Measurements from ENCODE around the gene DNAJC7.
A peak's percentile ranks its signal among the peaks of the same experiment; 100 is the strongest.

The DNAJC7 gene, protein sequence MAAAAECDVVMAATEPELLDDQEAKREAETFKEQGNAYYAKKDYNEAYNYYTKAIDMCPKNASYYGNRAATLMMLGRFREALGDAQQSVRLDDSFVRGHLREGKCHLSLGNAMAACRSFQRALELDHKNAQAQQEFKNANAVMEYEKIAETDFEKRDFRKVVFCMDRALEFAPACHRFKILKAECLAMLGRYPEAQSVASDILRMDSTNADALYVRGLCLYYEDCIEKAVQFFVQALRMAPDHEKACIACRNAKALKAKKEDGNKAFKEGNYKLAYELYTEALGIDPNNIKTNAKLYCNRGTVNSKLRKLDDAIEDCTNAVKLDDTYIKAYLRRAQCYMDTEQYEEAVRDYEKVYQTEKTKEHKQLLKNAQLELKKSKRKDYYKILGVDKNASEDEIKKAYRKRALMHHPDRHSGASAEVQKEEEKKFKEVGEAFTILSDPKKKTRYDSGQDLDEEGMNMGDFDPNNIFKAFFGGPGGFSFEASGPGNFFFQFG

DNA sequence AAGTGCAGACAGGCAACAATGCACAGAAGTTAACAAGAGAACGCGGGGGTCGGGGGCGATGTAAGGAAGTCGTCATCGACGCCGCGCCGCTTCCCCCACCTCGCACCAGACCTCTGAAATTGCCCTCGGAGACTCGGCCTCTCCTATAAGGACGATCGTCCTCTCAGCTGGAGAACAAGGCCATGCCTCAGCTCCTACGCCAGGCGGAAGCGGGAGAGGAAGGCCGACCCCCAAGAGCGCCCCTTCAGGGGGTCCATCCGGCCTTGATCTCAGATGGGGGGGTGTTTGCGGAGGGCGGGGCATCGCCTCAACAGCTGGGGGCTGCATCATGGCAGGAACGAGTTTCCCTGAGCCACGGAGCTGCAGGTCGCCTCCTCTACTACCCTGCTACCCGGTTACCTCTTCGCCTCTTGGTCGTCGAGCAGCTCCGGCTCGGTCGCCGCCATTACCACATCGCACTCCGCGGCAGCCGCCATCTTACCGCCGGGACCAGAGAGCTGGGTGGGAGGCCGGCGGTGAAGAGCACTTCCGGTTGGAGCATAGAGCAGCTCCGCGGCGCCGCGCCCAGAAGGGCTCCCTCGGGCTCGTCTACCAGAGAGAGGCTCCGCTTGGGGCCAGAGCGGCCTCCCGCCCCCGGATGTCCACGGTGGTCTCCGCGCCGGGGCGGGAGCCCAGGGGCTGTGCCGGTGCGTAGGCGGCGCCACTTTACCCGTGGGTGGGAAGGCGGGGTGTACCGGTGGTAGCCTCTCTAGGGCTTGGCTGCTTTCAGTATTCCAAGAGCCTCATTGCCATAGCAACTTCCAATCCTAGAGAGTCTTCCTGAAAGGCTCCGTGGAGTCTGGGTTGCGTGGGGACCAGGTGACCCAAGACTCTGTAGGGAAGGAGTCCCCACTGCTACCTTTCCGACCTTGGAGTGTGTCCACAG, at the start of gene DNAJC7:
Gene DNAJC7 (minus strand): TSS at position 499 of the 925 bp plus-strand sequence. CDS start 23 bp downstream, at position 476.
- peak; percentile 86 for DNase-seq

DNA sequence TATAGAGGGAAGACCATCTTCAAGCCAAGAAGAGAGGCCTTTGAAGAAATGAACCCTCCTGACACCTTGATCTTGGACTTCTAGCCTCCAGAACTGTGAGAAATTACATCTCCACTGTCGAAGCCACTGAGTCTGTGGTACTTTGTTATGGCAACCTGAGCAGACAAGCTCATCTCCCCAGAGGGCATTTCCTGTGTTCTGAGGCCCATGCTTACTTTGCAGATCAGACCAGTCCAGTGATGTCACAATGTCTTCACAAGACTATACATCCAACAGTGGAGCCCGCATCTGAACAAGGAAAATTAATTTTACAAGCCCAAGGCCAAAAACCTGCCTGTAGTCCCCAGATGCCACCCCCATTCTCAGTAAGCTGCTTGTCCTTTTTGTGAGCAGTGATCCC, 48.0 kb upstream of the DNAJC7 start:
- no peak for DNase-seq

DNA sequence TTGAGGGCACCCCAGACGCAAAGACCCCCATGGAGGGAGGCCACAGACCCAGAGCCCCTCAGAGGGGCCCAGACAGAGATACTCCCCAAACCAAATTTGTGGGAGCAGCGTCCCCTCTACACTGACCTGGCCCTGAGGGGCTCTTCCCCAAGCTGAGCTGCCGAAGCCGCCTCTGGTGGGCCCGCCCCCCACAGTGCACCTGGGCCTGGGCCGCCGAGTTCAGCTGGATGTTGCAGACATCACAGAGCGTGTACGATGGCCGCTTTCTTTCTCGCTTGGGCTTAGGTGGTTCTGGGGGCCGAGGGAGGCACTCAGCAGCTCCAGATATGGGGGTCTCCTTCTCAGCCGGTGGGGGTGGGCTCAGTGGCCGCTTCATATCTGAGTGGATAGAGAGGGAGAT, 45.4 kb upstream of the DNAJC7 start:
- DNase-seq, result no peak

DNA sequence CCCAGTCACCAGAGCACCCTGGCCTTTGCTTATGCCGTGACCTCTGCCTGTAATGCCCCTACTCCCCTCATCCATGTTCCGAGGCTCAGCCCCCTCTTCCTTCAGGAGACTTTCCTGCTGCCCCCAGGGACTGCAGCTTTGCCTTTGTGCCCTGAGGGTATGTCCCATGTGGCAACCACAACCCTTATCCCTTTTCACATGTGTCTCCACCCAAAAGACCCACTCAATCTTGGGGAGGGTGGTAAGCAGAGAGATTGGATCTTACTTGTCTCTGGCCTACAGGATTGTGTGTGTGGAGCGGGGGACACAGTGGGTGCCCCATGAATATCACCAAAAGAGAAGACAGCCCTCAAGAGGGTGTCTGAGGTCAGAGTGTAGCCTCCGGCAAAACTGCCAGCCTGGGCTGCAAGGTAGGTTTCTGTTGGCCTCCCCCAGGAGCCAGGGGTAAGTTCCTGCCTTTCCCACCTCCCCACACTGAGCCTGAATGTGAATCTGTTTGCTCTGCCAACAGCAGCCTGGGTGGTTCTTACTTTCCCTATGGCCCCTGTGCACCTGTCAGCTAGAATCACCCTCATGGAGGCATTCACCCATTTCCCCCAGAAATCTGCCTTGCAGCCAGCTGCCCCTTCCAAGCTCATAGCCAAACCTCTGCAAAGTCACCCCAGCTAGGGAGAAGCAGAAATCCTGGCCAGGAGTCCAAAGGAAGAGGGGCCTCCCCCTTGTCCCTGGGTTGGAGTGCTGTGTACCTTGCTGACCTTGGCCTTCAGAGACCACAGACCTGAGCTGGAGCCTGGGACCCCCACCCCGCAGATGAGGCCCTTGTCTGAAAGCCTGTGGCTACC, 44.6 kb upstream of the DNAJC7 start:
- DNase-seq, result no peak

DNA sequence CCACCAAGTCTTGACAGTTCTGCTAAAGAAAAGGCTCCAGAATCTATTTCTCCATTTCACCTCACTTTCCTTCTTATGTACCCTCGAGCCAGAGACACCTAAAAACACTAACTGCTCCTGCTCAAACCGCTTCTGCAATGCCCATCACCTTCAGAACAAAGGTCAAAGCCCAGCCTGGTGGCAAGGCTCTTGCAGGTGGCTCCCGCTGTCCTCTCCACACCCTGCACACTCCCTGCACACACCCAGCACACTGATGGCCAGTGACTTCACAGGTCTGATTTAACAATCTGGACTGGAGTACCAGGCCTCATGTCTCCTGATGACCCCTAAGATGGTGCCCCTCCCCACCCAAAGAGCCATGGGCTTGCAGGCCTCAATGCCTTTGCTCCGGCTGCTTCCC, 43.0 kb upstream of the DNAJC7 start:
- DNase-seq, result no peak

DNA sequence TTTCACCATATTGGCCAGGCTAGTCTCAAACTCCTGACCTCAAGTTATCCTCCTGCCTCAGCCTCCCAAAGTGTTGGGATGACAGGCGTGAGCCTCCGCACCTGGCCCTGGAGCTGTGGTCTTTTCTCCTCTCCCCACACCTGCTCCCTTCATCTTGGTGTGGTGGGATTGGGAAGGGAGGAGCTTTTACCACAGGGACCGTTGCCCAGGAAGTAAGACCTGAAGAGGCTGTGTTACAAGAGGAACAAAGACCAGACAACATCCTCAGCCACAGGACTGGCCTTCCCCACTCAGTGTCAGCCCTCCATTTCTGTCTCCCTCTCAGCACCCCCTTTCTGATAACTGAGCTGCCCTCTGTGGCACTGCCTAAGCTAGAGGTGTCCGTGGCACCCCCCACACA, 42.6 kb upstream of the DNAJC7 start:
- no peak for DNase-seq

DNA sequence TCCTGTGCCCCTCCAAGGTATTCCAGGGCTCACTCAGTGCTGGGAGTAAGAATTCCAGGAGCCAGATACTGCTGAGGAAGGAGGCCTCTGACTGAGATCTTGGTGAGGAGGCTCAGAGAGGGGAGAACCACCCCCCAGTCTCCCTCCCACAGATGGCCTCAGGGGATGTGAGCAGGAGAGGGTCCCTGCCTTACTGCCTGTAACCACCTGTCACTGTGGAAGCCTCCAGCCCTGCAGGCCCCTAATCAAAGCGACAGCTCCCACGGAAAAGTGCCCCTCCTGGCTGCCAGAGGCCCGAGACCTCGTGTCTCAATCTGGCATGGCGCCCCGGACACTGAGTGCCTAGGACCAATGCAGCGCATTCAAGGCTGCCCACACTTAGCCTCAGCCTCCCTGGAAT, 40.8 kb upstream of the DNAJC7 start:
- DNase-seq, result no peak

DNA sequence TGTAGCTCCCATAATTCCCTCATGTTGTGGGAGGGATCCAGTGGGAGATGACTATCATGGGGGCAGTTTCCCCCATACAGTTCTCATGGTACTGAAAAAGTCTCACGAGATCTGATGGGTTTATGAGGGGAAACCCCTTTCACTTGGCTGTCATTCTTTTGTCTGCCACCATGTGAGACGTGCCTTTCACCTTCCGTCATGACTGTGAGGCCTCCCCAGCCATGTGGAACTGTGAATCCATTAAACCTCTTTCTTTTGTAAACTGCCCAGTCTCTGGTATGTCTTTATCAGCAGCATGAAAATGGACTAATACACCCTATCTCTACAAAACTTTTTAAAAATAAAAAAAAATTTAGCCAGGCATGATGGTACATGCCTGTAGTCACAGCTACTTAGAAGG, 39.4 kb upstream of the DNAJC7 start:
- no peak for DNase-seq

DNA sequence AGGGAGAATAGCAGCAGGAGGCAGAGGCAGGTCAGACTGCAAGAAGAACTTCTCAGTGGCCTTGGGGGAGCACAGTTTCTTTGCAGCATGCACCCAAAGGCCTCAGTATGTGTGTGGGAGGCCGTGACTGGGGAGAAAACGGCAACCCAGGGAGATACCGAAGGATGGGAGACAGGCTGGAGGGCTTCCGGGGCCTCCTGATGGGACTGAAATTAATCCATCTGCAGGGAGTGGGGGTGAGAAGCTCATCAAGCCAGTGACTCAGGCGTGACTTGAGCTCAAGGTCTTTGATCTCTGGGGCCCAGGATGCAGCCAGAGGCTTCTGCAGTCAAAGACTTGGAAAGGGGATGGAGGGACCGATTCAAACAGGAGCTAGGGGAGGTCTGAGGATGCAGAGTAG, 38.3 kb upstream of the DNAJC7 start:
- DNase-seq, result no peak

DNA sequence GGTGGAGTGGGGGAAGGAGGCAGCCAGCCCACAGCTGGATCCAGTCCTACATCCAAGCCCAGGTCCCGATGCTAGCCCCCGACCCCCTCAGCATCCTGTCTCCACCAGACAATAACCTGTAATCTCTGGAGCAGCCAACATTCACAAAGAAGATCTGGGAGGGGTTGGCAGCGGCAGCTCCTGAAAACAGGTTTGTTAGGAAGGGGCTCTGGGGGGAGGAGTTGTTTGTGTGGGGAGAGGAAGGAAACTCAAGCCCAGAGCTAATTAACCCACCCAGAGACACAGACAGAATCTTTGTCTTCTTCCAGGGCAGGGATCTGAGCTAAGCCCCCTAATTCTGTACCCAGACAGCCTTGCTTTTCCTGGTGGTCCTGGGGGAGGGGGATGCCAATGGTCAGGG, 37.8 kb upstream of the DNAJC7 start:
- no peak for DNase-seq

DNA sequence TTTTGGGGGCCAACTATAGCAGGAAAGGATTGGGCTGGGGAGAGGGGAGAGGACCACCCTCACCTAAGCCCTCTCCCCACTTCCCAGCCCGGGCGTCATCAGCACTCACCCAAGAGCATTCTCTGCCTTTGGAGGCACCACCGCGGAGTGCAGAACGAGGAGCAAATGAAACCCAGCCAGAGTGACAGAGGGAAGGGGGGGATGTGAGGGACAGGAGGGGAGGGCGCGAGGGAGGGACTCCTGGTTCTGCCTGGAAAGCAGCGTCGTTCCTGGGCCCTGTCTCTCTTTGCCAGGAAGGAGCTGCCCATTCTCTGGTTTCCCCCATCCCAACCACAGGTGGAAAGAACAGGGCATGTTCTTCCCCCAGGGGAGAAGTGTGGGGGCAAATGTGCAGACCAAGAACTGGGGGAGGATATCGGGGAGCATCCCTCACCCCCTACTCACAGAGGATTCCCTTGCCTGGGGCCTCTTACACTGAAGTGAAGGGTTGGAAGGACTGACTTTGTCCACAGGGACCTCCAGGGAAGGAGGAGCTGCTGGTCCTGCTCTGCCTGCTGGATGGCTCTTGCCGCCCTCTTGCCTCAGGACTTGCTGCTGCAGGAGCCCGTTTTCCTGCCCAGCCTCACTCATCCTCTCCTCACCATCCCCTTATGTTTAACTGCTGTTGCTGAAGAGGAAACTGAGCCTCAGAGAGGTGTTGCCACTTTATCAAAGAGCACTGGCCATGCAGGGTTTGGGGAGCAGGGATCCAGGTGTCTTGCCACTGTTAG, 36.7 kb upstream of the DNAJC7 start:
- DNase-seq, result no peak

DNA sequence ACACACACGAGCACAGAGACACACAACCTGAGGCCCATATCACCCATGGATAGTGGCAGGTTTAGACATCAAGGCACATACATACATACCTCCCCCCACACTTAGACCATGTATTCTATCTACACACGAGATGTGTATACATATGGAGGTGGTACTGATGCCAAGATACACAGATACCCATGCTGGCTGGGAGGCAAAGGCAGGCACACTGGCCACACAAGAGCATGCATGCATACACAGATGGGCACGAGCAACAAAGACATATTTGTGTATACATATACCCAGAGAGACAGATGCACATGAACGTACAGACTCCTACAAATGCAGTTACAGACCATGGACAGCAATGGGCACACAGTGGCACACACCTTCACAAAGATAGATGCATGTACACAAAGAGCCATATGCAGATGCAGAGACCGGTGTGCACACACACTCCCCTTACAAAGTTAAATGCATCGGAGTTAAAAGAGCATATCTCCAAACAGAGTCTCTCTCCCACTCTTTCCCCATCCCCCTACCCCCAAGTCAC, 35.2 kb upstream of the DNAJC7 start:
- DNase-seq, result no peak

DNA sequence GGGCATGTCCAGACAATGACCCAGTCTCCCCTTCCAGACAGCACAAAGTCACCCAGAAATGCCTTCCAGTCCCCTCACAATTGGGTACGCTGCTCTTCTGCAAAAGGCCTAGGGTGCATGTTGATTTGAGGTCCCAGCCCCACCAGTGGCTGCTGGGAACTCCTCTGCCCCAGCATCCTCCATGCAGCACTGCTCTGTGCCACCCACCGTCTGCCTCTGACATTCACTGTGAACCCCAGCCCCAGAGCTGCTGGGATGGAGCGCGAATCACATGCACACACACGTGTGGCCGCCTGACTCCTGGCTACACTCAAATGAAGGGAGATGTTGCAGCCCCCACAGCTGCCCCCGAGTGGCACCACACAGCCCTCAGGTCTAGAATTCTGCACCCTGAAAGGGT, 34.4 kb upstream of the DNAJC7 start:
- no peak for DNase-seq

DNA sequence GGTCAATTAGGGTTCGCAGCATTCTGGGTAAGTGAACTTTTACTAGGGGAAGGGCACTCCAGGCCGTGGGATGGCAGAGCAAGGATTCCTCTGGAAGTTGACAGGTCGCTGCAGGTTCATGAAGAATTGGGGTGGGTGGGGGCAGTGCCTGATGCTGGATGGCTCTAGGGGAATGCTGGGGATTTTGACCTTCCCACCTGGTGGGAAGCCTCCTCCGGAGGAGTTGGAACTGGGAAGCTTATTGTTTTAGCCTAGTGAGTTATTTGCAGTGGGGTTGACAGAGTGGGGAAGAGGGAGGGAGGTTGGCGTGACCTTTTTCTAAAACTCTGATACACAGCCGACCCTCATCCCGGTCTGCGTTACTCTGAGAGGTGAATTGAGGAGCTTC, 33.8 kb upstream of the DNAJC7 start:
- DNase-seq, result no peak

DNA sequence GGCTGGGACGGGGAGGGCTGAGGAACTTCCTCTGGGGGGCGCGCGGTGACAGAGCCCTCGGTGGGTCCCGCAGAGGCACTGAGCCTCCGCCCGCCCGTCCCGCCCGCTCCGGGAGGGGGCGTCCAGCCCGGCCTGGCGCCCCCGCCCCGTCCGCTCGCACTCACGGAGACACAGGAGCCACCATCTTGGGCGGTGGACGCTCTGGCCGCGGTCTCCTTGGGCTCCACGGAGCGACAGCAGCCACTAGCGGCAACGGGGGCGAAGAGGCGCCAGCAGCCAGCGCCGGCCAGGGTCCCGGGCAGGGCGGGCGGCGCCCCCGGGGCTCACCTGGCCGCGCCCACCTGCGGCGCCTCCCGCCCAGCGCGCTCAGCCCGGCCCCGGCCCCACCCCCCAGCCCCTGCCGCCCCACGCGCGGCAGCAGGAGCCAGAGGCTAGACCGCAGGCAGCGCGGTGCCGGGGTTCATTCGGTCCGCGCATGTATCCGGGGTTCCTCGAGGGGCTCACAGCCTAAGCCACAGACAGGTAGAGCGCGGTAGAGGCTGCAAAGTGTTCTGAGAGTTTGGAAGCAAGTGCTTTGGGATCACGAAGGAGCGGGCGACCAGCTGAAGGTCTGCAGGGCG, 33.3 kb upstream of the DNAJC7 start, which contains the start of gene C17orf113:
Gene C17orf113 (minus strand): TSS at position 209 of the 620 bp plus-strand sequence. CDS start 7,225 bp downstream, outside the sequence.
- no peak for DNase-seq

DNA sequence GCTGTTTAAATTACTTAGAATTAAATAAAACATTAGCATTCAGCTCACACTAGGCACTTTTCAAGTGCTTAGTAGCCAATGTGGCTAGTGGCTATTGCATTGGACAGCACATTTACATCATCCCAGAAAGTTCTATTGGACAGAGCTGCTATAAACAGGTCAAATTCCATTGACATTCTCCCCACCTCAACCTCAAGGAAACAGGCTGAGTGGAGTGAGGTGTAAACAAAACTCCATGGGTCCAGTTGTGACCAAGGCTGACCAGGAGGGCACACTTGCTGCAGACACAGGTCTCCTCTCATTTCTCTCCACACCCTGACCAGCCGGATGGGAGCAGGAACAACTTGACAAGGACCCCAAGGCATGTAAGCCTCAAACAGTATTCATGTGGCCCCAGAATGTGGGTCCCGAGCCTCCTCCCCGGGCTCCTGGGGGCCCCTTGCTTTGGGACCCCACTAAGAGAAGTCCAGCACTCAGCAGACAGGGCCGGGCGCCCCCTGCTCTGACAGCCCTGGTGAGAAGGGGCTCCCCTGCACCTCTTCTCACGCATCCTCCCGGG, 32.7 kb upstream of the DNAJC7 start:
- DNase-seq, result no peak

DNA sequence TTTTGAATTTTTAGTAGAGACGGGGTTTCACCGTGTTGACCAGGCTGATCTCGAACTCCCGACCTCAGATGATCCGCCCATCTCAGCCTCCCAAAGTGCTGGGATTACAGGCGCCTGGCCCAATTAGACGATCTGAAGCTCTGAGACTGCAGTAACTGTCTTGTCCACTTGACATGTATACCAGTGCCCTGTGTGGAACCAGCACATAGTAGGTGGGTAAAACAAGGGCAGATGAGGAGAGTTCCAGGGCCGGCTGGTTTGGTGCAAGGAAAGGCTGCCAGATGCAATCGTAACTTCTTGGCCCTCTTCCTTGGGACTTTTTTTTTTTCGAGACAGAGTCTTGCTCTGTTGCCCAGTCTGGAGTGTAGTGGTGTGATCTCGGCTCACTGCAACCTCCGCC, 30.1 kb upstream of the DNAJC7 start:
- no peak for DNase-seq

DNA sequence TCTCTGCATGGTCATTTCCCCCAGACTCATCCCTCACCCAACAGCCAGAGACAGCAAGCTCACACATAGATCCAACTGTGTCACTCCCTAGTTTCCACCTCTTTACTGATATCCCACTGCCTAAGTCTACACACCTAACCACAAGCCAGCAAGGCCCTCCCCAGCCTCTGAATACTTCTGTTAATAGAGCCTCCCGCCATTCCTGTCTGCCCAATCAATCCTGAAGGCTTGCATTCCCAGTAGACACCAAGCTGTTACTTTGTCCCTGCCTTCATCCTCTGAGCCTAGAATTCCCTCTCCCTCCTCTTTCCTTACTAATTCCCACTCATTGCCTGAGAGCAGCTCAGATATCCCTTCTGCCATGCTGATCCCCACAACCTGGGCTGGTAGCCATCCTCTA, 28.5 kb upstream of the DNAJC7 start:
- no peak for DNase-seq

DNA sequence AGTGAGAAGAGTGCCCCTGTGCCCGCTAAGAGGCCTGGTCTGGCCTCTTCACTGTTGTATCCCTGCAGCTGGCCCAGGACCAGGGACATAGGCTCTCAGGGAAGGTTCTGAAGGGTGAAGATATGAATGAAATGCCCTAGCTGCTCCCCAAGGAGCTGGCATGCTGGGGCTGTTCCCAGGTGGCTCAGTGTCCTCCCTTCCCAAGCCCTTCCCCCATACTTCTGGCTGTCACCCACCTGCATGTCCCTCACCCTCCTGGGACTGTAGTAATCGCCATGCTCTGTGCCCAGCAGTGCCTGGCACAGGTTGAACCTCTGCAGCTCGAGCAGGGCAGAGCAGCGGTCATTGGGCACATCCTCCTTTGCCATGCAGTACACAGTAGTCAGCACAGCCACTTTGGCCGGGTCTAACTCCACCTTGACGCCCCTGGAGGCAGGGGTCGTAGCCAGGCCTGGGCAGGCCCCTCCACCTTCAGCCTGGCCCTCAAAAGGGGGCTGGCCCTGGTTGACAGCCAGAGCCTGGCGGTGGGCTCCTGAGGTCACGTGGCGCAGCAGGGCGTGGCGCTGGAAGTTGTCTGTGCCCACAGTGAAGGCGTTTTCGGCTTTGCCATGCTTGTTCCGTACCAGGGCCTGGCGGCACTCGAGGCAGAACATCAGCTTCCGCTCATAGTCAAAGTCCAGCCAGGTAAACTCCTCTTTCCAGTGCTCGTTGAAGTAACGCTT, 25.5 kb upstream of the DNAJC7 start:
- no peak for DNase-seq

DNA sequence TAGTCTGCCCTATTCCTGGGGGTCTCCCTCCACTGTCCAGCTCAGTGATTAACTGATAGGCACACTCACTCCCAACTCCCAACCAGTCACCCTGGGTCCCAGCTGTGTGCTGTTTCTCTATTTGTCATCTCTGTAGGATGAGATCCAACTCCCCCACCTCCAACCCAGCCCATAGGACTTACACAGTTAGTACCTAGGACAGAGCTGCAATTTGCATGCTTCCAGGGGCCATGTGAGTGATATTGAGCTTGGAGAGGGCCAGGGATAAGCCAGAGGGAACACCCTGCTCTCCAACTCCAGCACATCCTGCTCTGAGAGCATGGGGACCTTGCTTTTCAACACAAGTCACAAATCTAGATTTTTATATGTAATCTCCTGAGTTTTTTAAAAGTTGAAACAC, 24.4 kb upstream of the DNAJC7 start:
- DNase-seq, result no peak

All from NCI-H1048 (cell line).